ENCODE results near the gene TREH.

The TREH gene

DNA sequence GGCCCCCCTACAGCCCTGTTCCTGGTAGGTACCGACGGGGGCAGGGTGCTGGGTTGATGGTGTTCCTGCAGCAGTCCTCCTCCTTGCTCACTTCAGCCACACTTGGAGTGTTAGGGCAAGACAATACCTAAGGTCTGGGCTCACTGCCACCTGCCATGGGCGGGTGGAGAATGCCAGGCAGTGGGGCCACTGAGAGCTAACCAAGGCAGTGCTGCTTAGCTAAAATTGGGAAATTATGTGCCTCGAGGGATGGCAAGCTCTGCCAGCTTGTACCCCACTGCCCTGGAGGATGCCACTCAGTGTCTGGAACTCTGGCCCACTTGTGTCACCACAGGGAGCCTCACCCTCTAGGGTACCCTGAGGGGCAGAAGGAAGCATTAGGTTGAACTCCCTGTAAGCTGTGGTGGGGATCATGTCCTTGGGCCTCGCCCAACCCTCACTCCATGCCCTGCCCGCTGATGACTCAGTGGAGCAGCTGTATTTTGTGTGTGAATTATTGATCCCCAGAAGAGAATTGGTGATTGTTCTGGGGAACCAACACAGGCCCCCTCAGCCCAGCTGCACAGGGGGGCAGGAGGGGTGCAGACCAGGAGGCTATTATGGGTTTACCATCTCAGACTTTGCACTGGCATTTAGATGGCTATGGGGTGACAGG lies 54.3 kb downstream of the TREH start:
- TF ChIP-seq, protein P1, sequence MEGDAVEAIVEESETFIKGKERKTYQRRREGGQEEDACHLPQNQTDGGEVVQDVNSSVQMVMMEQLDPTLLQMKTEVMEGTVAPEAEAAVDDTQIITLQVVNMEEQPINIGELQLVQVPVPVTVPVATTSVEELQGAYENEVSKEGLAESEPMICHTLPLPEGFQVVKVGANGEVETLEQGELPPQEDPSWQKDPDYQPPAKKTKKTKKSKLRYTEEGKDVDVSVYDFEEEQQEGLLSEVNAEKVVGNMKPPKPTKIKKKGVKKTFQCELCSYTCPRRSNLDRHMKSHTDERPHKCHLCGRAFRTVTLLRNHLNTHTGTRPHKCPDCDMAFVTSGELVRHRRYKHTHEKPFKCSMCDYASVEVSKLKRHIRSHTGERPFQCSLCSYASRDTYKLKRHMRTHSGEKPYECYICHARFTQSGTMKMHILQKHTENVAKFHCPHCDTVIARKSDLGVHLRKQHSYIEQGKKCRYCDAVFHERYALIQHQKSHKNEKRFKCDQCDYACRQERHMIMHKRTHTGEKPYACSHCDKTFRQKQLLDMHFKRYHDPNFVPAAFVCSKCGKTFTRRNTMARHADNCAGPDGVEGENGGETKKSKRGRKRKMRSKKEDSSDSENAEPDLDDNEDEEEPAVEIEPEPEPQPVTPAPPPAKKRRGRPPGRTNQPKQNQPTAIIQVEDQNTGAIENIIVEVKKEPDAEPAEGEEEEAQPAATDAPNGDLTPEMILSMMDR (conservative IDR thresholded peaks at IDR 0.05; ENCODE audit: control insufficient read depth, insufficient read depth, low read depth, low read length), result no peak

DNA sequence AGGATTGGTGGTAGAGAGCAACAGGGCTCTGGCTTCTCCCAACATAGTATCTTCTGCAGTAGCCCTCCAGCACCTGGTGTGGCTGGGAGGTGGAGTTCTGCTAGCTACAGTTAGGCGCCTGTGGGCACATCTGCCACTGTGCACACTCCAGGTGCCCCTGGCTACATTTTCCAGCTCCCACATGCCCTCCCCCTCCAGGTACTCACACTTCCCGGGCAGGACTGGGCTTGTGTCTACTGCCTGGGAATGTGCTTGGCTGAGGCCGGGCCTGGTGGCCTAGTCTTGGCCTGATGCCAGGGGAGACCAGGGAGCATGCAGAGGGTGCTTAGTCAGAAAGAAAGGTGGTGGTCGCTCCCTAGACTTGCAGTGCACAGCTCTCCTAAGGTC lies 56.2 kb downstream of the TREH start:
- DNase-seq (ENCODE audit: low read depth), result no peak
- TF ChIP-seq, protein P1 (conservative IDR thresholded peaks at IDR 0.05; ENCODE audit: control insufficient read depth, insufficient read depth, low read depth, low read length), result no peak
- no peak overlapping the region for H3K4me3 ChIP-seq (ENCODE audit: control insufficient read depth, low read depth, low read length)

More for the DNA sequence above, 54.3 kb downstream of the TREH start:
- H3K4me3 ChIP-seq (ENCODE audit: control insufficient read depth, low read depth, low read length), result no peak overlapping the region
- no peak for DNase-seq (ENCODE audit: low read depth)

DNA sequence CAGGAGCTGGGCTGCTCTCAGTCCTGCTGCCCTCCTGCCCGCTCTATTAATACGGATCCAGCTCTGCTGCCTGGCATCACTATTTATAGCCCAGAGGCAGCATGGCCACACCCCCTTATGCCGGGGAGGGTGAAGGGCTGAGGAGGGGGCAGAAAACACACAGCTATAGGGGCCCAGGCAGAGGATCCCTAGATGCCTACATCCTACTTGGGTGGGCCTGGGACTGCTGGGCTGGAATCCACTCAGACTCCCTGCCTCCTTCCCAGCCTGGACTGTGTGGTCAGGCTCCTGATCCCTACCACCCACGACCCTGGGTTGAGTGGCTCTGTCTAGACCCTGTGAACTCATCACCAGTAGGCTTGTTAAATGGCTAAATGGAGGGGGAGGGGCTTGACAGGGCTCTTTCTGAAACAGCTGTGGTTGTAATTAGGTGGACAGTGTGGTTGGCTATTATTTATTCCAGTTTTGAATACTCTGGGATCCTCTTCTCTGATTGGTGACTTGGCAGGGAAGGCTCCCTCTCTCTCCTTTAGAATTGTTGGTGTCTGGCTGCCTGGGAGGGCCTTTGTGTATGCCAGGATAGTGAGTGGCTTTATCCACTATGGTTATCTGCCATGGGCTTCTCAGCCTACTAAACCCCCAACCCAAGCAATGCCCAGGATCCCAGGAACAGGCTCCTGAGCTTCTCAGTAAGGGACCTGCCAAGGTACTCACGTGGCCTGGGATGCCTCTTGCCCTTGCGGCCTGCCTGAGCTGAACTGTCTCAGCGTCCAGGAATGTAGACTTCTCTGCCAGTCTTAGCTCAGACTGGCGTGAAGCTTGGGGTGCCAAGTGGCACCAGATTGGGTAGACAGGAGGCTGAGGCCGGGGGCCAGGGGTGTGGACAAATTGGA lies 56.8 kb downstream of the TREH start:
- TF ChIP-seq, protein P1 (conservative IDR thresholded peaks at IDR 0.05; ENCODE audit: control insufficient read depth, insufficient read depth, low read depth, low read length), result no peak
- peak; percentile 66 for DNase-seq (ENCODE audit: low read depth)
- H3K4me3 ChIP-seq (ENCODE audit: control insufficient read depth, low read depth, low read length), result no peak overlapping the region

DNA sequence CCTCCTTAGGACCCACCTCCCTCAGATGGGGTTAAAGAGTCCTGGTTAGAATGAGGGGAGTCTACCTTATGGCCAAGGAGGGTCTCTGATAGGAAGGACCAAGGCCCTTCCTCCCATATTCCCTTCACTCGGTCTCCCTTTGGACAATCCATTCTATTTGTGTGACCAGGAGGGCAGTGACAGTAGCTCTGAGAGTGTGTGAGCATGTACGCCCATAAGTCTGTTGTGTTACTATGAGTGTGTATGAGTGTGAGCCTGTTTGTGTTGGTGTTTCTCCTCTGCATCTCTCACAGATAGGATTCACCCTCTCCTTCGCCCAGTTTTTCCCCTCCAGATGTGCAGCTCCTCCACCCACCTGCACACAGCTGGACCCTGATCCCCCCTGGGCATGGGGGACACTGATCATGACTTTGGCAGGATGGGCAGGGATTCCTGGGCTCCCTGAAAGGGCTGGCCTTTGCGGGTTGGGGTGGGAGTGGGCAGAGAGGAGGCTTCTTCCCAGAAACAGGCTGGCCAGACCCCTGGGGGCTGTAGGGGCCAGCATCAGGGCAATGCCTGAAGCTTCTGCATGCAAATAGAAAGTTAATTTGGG lies 57.6 kb downstream of the TREH start:
- peak overlapping the region; percentile 37 for H3K4me3 ChIP-seq (ENCODE audit: control insufficient read depth, low read depth, low read length)

DNA sequence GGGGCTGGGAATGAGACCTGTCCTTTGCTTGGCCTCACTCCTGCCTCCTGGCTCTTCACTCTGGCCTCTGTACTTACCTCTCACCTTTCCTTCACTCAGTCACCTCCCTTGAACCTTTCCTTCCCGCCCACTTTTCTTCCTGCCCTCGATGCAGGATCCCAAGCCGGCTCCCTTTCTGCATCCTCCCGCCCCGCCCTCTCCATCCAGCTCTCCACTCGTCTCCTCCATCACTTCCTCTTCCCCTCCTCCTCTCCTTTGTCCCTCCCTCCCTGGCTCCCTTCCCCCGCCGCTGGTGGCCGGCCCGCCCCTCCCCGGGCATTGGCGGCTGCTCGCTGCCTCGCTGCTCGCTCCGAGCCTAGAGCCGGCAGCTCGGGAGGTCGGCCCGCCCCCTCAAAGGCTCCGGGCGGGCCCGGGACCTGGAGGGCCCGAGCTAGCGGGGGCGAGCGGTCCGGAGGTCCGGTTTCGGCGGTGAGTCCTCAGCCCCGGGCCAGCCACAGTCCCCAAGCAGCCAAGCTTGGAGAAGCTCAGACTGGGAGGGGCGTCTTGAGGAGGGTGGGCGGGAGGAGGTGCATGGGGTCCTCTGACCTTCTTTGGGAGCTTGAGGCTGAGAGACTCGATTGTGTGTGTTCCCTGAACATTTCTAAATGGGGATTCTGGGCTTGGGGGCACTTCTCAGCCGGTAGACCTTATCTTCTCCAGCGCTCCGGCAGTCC lies 58.2 kb downstream of the TREH start:
- DNase-seq (ENCODE audit: low read depth), result peak; percentile 79
- H3K4me3 ChIP-seq (ENCODE audit: control insufficient read depth, low read depth, low read length), result peak overlapping the region; percentile 37
- TF ChIP-seq, protein P1 (conservative IDR thresholded peaks at IDR 0.05; ENCODE audit: control insufficient read depth, insufficient read depth, low read depth, low read length), result no peak

More for the DNA sequence above, 57.6 kb downstream of the TREH start:
- DNase-seq (ENCODE audit: low read depth), result no peak
- TF ChIP-seq, protein P1 (conservative IDR thresholded peaks at IDR 0.05; ENCODE audit: control insufficient read depth, insufficient read depth, low read depth, low read length), result no peak

DNA sequence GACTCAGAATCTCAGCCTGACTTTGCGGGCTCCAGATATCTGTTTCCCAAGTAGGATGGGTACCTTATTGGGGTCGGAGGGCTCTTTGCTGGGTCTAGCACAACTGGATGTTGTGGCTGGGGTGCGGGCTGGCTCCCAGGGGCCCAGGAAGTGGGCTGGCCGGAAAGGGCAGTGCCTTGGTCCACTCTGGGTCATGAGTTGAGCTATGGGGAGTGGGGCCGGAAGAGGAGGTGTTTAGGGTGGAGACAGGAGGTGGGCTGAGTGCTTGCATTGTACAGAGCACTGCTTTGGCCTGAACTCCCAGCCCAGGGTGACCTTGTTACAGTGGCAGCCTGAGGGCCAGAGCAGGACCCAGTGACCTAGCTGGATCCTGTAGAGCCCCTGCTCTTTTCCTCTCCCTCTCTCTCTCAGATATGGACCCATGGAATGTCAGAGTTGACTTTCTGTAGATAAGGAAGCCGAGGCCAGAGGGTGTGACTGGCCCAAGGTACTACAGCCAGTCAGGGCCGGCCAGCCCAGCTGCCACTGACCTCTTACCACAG lies 58.9 kb downstream of the TREH start:
- peak overlapping the region; percentile 22 for H3K4me3 ChIP-seq (ENCODE audit: control insufficient read depth, low read depth, low read length)
- TF ChIP-seq, protein P1 (conservative IDR thresholded peaks at IDR 0.05; ENCODE audit: control insufficient read depth, insufficient read depth, low read depth, low read length), result no peak
- no peak for DNase-seq (ENCODE audit: low read depth)
